KOPT-K1 (cell line): ENCODE results near the gene FLYWCH2.

ENCODE experiments used
- H3K27ac ChIP-seq: fragments of 200-600 bp; sonication (generic); 2 replicates; pipeline ENCODE4 v1.5.1; 2016; ENCODE audit warnings: antibody characterized with exemption, mild to moderate bottlenecking, low read depth, low read length; ENCODE audit not compliant: poor library complexity, severe bottlenecking
- H3K36me3 ChIP-seq: fragments of 200-600 bp; sonication (generic); 2 replicates; pipeline ENCODE4 v1.5.1; 2017; ENCODE audit warnings: antibody characterized with exemption, mild to moderate bottlenecking, low read length, moderate library complexity; ENCODE audit not compliant: insufficient read depth
- H3K9me3 ChIP-seq: fragments of 200-600 bp; sonication (generic); 2 replicates; pipeline ENCODE4 v1.5.1; 2017; ENCODE audit warnings: antibody characterized with exemption, low read length, mild to moderate bottlenecking; ENCODE audit not compliant: insufficient read depth, poor library complexity, severe bottlenecking

The FLYWCH2 gene

GRCh38 chr16:2860826-2861567 is 22.0 kb upstream of the FLYWCH2 start:
- Histone ChIP-seq H3K27ac (no peak overlapping the region), H3K36me3 (no peaks in the 10 kb centered on the region), H3K9me3 (peaks cover 11% of the 10 kb centered on the region)

GRCh38 chr16:2865651-2866050 is 17.4 kb upstream of the FLYWCH2 start:
- no peaks in the 10 kb centered on the region for H3K36me3 ChIP-seq

GRCh38 chr16:2866431-2866830 is 16.6 kb upstream of the FLYWCH2 start:
- Histone ChIP-seq H3K27ac (no peak overlapping the region), H3K36me3 (no peaks in the 10 kb centered on the region), H3K9me3 (peaks cover under 1% of the 10 kb centered on the region)

More at GRCh38 chr16:2865651-2866050, 17.4 kb upstream of the FLYWCH2 start:
- Histone ChIP-seq H3K9me3 (peaks cover 8% of the 10 kb centered on the region), H3K27ac (no peak overlapping the region)

GRCh38 chr16:2867661-2867986 is 15.4 kb upstream of the FLYWCH2 start:
- Histone ChIP-seq H3K27ac (peak overlapping the region; percentile 73), H3K9me3 (no peaks in the 10 kb centered on the region), H3K36me3 (no peaks in the 10 kb centered on the region)

- H3K27ac ChIP-seq = peak overlapping the region; percentile 73
- H3K9me3 ChIP-seq = no peaks in the 10 kb centered on the region
- no peaks in the 10 kb centered on the region for H3K36me3 ChIP-seq
Observed at GRCh38 chr16:2867987-2868789, 14.8 kb upstream of the FLYWCH2 start.

- Histone ChIP-seq H3K27ac (no peak overlapping the region), H3K36me3 (no peaks in the 10 kb centered on the region)
Observed at GRCh38 chr16:2871926-2872325, 11.1 kb upstream of the FLYWCH2 start.

GRCh38 chr16:2874032-2874911 is 8.7 kb upstream of the FLYWCH2 start:
- H3K27ac ChIP-seq = no peak overlapping the region
- no peaks in the 10 kb centered on the region for H3K9me3 ChIP-seq
- no peaks in the 10 kb centered on the region for H3K36me3 ChIP-seq

More at GRCh38 chr16:2871926-2872325, 11.1 kb upstream of the FLYWCH2 start:
- no peaks in the 10 kb centered on the region for H3K9me3 ChIP-seq

- peaks cover 7% of the 10 kb centered on the region for H3K9me3 ChIP-seq
- no peaks in the 10 kb centered on the region for H3K36me3 ChIP-seq
- no peak overlapping the region for H3K27ac ChIP-seq
Observed at GRCh38 chr16:2874912-2875362, 8.1 kb upstream of the FLYWCH2 start.

- no peaks in the 10 kb centered on the region for H3K36me3 ChIP-seq
- H3K27ac ChIP-seq = no peak overlapping the region
- H3K9me3 ChIP-seq = peaks cover 15% of the 10 kb centered on the region
Observed at GRCh38 chr16:2879854-2880508, 3.0 kb upstream of the FLYWCH2 start.

GRCh38 chr16:2881783-2882649 is 999 bp upstream of the FLYWCH2 start:
- peaks cover 15% of the 10 kb centered on the region for H3K9me3 ChIP-seq
- peak overlapping the region; percentile 73 for H3K27ac ChIP-seq
- H3K36me3 ChIP-seq = no peaks in the 10 kb centered on the region

GRCh38 chr16:2883458-2883908 is 468 bp downstream of the FLYWCH2 start:
- H3K36me3 ChIP-seq = no peaks in the 10 kb centered on the region
- peak overlapping the region; percentile 73 for H3K27ac ChIP-seq
- H3K9me3 ChIP-seq = peaks cover 15% of the 10 kb centered on the region

- Histone ChIP-seq H3K36me3 (no peaks in the 10 kb centered on the region), H3K27ac (peak overlapping the region; percentile 73), H3K9me3 (peaks cover 15% of the 10 kb centered on the region)
Observed at GRCh38 chr16:2884041-2884451, 1.0 kb downstream of the FLYWCH2 start.

GRCh38 chr16:2894231-2894630 is 11.2 kb downstream of the FLYWCH2 start:
- Histone ChIP-seq H3K9me3 (no peaks in the 10 kb centered on the region), H3K27ac (no peak overlapping the region), H3K36me3 (peaks cover 20% of the 10 kb centered on the region; the same call in 1 of the 2 replicates)
